ENCODE data around the gene IRGQ. TPM values are rescaled to one million over a fixed set of nuclear protein-coding genes. Genes with fewer than 3 reads are reported as not detected.

The IRGQ gene, protein sequence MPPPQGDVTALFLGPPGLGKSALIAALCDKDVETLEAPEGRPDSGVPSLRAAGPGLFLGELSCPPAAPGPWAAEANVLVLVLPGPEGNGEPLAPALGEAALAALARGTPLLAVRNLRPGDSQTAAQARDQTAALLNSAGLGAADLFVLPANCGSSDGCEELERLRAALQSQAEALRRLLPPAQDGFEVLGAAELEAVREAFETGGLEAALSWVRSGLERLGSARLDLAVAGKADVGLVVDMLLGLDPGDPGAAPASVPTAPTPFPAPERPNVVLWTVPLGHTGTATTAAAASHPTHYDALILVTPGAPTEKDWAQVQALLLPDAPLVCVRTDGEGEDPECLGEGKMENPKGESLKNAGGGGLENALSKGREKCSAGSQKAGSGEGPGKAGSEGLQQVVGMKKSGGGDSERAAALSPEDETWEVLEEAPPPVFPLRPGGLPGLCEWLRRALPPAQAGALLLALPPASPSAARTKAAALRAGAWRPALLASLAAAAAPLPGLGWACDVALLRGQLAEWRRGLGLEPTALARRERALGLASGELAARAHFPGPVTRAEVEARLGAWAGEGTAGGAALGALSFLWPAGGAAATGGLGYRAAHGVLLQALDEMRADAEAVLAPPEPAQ
- 48.6 TPM for total RNA-seq (ENCODE audit: unreplicated experiment)
- long read RNA-seq = 0 reads

GRCh38 chr19:43595999-43596841, at the start of gene IRGQ, which contains the start of gene ZNF576:
Gene IRGQ (minus strand): TSS chr19:43596134. CDS start chr19:43595338, 796 bp downstream.
Gene ZNF576 (plus strand): TSS chr19:43596595. CDS start chr19:43597109, 514 bp downstream.
- TF ChIP-seq, protein P1, sequence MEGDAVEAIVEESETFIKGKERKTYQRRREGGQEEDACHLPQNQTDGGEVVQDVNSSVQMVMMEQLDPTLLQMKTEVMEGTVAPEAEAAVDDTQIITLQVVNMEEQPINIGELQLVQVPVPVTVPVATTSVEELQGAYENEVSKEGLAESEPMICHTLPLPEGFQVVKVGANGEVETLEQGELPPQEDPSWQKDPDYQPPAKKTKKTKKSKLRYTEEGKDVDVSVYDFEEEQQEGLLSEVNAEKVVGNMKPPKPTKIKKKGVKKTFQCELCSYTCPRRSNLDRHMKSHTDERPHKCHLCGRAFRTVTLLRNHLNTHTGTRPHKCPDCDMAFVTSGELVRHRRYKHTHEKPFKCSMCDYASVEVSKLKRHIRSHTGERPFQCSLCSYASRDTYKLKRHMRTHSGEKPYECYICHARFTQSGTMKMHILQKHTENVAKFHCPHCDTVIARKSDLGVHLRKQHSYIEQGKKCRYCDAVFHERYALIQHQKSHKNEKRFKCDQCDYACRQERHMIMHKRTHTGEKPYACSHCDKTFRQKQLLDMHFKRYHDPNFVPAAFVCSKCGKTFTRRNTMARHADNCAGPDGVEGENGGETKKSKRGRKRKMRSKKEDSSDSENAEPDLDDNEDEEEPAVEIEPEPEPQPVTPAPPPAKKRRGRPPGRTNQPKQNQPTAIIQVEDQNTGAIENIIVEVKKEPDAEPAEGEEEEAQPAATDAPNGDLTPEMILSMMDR (IDR thresholded peaks at IDR 0.05; ENCODE audit: unreplicated experiment) = no peak
- peak within 1 kb of the TSS; percentile 99 for H3K4me3 Mint-ChIP-seq (ENCODE audit: unreplicated experiment)
- peaks cover 29% of the 10 kb centered on the region for H3K4me1 Mint-ChIP-seq (ENCODE audit: unreplicated experiment)
- peak within 1 kb of the TSS; percentile 96 for H3K27ac Mint-ChIP-seq (ENCODE audit: unreplicated experiment)
- peaks cover 19% of the 10 kb centered on the region for H3K36me3 Mint-ChIP-seq (ENCODE audit: low read depth, unreplicated experiment)
- peak; percentile 100 for DNase-seq (ENCODE audit: low spot score)
- peaks cover 12% of the 10 kb centered on the region for H3K27me3 Mint-ChIP-seq (ENCODE audit: unreplicated experiment)
- H3K9me3 Mint-ChIP-seq (ENCODE audit: unreplicated experiment) = no peaks in the 10 kb centered on the region

GRCh38 chr19:43644181-43644580, 48.2 kb upstream of the IRGQ start:
- Mint-ChIP-seq H3K36me3 (ENCODE audit: low read depth, unreplicated experiment) (peaks cover 13% of the 10 kb centered on the region), H3K4me3 (ENCODE audit: unreplicated experiment) (no peak overlapping the region), H3K4me1 (ENCODE audit: unreplicated experiment) (peaks cover under 1% of the 10 kb centered on the region), H3K27ac (ENCODE audit: unreplicated experiment) (no peak overlapping the region), H3K27me3 (ENCODE audit: unreplicated experiment) (peaks cover 14% of the 10 kb centered on the region), H3K9me3 (ENCODE audit: unreplicated experiment) (no peaks in the 10 kb centered on the region)
- DNase-seq (ENCODE audit: low spot score) = no peak
- TF ChIP-seq, protein P1 (IDR thresholded peaks at IDR 0.05; ENCODE audit: unreplicated experiment) = no peak

DNA sequence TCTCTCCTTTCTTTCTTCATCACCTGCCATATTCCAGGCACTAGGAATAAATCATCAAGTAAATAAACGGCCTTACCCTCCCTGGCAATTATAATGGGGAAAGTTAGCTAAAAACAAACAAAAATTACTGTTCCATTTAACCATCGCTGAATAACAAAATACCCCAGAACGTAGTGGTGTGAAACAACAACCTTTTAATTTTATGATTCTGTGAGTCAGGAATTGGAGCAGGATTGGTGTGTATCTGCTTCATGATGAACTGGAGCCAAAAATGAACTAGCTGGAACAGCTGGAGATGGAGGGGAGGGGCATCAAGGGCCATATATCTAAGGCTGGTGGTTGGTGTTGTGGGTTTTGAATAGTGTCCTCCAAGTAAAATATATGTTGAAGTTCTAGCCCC, 47.4 kb upstream of the IRGQ start:
- Mint-ChIP-seq H3K9me3 (ENCODE audit: unreplicated experiment) (no peaks in the 10 kb centered on the region), H3K27ac (ENCODE audit: unreplicated experiment) (no peak overlapping the region), H3K27me3 (ENCODE audit: unreplicated experiment) (peaks cover 22% of the 10 kb centered on the region), H3K4me1 (ENCODE audit: unreplicated experiment) (peaks cover 6% of the 10 kb centered on the region), H3K4me3 (ENCODE audit: unreplicated experiment) (no peak overlapping the region), H3K36me3 (ENCODE audit: low read depth, unreplicated experiment) (peaks cover 17% of the 10 kb centered on the region)
- no peak for DNase-seq (ENCODE audit: low spot score)
- TF ChIP-seq, protein P1 (IDR thresholded peaks at IDR 0.05; ENCODE audit: unreplicated experiment) = no peak

- TF ChIP-seq, protein P1 (IDR thresholded peaks at IDR 0.05; ENCODE audit: unreplicated experiment) = no peak
- H3K4me1 Mint-ChIP-seq (ENCODE audit: unreplicated experiment) = peaks cover 10% of the 10 kb centered on the region
- H3K27ac Mint-ChIP-seq (ENCODE audit: unreplicated experiment) = no peak overlapping the region
- peaks cover 15% of the 10 kb centered on the region for H3K36me3 Mint-ChIP-seq (ENCODE audit: low read depth, unreplicated experiment)
- no peaks in the 10 kb centered on the region for H3K9me3 Mint-ChIP-seq (ENCODE audit: unreplicated experiment)
- H3K4me3 Mint-ChIP-seq (ENCODE audit: unreplicated experiment) = no peak overlapping the region
- no peak for DNase-seq (ENCODE audit: low spot score)
- H3K27me3 Mint-ChIP-seq (ENCODE audit: unreplicated experiment) = peaks cover 25% of the 10 kb centered on the region
Observed at GRCh38 chr19:43642531-43642930, 46.6 kb upstream of the IRGQ start.

Measured in endothelial cell (in vitro differentiated cells).